ENCODE results near the gene RASEF. TPM values are rescaled to one million over a fixed set of nuclear protein-coding genes. Genes with fewer than 3 reads are reported as not detected.

RASEF gene
- total and polyA plus RNA-seq, 8 donors = 10.3 to 27.3 (median 19.1) TPM

DNA sequence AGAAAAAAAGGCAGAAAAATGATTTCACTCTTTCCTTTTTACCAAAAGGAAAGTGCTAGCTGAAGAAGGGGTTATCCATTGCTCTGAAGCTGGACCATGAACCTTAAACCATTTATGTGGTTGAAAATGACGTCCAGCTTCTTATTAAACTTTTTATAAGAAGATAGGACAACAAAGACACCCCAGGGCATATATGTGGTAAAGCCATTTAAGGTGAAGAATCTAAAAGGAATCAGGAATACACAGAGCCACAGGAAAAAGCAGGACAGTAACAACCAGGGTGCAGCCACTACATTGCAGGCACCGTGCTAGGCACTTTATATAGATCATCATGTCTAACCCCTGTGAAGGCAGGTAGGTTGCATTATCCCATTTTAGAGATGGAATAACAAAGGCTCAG lies 42.1 kb downstream of the RASEF start:
- H3K36me3 ChIP-seq = peaks cover 0 to 10% (median 0%) of the 10 kb centered on the region in 3 donors
- no peak overlapping the region for H3K4me3 ChIP-seq
- TF ChIP-seq, protein P1, sequence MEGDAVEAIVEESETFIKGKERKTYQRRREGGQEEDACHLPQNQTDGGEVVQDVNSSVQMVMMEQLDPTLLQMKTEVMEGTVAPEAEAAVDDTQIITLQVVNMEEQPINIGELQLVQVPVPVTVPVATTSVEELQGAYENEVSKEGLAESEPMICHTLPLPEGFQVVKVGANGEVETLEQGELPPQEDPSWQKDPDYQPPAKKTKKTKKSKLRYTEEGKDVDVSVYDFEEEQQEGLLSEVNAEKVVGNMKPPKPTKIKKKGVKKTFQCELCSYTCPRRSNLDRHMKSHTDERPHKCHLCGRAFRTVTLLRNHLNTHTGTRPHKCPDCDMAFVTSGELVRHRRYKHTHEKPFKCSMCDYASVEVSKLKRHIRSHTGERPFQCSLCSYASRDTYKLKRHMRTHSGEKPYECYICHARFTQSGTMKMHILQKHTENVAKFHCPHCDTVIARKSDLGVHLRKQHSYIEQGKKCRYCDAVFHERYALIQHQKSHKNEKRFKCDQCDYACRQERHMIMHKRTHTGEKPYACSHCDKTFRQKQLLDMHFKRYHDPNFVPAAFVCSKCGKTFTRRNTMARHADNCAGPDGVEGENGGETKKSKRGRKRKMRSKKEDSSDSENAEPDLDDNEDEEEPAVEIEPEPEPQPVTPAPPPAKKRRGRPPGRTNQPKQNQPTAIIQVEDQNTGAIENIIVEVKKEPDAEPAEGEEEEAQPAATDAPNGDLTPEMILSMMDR (IDR thresholded peaks at IDR 0.05) = no peak
- WGBS, 2 donors = 95 to 96% methylated on average over 2 of the region's 2 CpGs
- no peaks in the 10 kb centered on the region for H3K27me3 ChIP-seq
- H3K27ac ChIP-seq = no peak overlapping the region
- FAIRE-seq (no peak), DNase-seq (no peak), ATAC-seq (no peak)
- intact Hi-C loops (cut with DNase I) = no loop called here
- H3K9me3 ChIP-seq = peaks cover 0 to 4% (median 0%) of the 10 kb centered on the region in 4 donors
- H3K4me1 ChIP-seq = no peaks in the 10 kb centered on the region

DNA sequence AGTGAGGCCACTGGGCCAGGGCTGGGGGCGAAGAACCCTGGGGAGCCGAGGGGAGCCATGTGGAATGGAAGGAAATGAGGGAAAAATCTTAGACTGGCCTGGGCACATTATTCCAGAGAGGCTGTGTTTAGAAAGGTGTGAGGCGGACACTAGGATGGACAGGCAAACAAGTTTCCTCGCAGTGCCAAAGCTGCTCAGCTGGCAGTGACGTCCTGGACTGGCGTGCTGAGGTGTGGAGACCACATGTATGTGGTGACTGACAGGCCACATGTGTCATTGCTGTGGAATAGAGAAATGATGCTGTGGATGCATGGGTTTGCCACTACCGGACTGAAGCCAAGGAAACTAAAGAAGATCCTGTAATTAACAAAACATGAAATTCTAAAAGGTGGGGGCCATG lies 42.6 kb downstream of the RASEF start:
- peaks cover 0 to 14% (median 0%) of the 10 kb centered on the region in 3 donors for H3K36me3 ChIP-seq
- intact Hi-C loops (cut with DNase I) = no loop called here
- no peak for FAIRE-seq
- TF ChIP-seq, protein P1 (IDR thresholded peaks at IDR 0.05) = no peak
- peaks cover 0 to 4% (median 0%) of the 10 kb centered on the region in 4 donors for H3K9me3 ChIP-seq
- H3K4me1 ChIP-seq = no peaks in the 10 kb centered on the region
- 95 to 99% methylated on average over 7 of the region's 7 CpGs for WGBS, 2 donors
- no peak overlapping the region for H3K4me3 ChIP-seq
- no peak overlapping the region for H3K27ac ChIP-seq
- no peak for DNase-seq
- H3K27me3 ChIP-seq = no peaks in the 10 kb centered on the region
- no peak for ATAC-seq

DNA sequence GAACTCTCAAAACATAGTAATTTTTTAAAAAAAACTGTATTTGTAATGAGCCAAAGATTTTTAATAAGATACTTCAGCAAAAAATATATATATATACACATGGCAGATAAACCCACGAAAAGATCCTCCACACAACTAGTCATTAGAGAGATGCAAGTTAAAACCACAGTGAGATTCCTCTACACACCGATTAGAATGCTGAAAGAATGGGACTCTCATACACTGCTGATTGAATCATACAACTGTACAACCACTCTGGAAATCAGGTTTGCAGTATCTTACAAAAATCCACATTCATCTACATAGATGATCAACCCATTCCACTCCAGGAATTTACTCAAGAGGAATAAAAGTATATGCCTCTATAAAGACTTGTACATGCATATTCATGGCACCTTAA lies 43.7 kb downstream of the RASEF start:
- no peak for DNase-seq
- H3K27me3 ChIP-seq = no peaks in the 10 kb centered on the region
- H3K4me3 ChIP-seq = no peak overlapping the region
- H3K4me1 ChIP-seq = no peaks in the 10 kb centered on the region
- no peak overlapping the region for H3K27ac ChIP-seq
- TF ChIP-seq, protein P1 (IDR thresholded peaks at IDR 0.05) = no peak
- FAIRE-seq = no peak
- H3K9me3 ChIP-seq = peaks cover 0 to 4% (median 0%) of the 10 kb centered on the region in 4 donors
- intact Hi-C loops (cut with DNase I) = no loop called here
- no peak for ATAC-seq
- H3K36me3 ChIP-seq = peaks cover 0 to 23% (median 0%) of the 10 kb centered on the region in 3 donors
- 88 to 94% methylated on average over 2 of the region's 2 CpGs for WGBS, 2 donors

DNA sequence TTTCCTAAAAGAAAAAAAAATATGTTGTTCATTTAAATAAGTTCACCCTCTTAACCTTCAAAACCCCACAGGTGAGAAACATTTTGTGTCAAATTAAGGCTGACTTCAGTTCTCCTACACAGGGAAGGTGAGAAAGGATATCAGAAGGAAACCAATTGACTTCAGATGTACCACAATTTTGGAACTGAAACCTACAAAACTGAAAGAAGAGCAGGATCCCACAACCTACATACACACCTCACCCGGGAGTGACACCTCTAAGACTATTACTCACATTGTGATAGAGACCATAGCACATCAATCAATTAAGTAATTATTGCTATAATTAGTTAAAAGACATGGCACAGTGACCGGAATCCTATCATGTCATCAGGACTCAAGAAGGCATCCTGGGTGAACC lies 47.0 kb downstream of the RASEF start:
- intact Hi-C loops (cut with DNase I) = no loop called here
- WGBS, 2 donors = 90 to 94% methylated on average over 2 of the region's 2 CpGs
- no peak overlapping the region for H3K4me3 ChIP-seq
- H3K27me3 ChIP-seq = no peaks in the 10 kb centered on the region
- TF ChIP-seq, protein P1 (IDR thresholded peaks at IDR 0.05) = no peak
- H3K9me3 ChIP-seq = peaks cover 0 to 4% (median 0%) of the 10 kb centered on the region in 4 donors
- H3K4me1 ChIP-seq = peaks cover 0 to 20% (median 9%) of the 10 kb centered on the region in 3 donors
- ATAC-seq = no peak
- peaks cover 0 to 23% (median 0%) of the 10 kb centered on the region in 3 donors for H3K36me3 ChIP-seq
- no peak for DNase-seq
- FAIRE-seq = no peak
- no peak overlapping the region for H3K27ac ChIP-seq

DNA sequence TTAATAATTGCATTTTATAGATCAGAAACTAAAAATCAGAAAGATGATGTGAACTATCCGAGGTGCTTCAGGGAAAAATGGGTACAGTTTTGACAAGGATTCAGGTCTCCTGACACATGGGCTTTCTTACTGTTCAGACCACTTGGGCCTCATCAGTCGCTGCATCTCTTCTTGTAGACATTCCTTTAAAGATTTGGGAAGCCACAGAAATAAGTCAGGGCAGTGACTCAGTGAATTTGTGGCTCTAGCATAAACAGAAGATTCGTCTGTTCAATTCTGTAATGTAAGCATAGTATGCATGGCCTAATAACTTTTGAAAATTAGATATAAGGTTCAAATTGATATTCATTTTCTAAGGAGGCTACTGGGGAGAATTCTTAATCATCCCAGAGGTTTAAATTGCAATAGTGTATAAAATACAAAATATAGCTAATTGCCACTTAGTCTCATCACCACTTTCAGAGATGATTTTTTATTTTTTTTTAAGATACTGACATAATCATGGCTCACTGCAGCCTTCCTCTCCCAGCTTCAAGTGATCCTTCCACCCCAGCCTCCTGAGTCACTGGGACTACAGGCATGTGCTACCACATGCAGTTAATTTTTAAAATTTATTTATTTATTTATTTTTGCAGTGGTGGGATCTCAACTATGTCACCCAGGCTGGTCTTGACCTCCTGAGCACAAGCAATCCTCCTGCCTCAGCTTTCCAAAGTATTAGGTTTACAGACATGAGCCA lies 48.9 kb downstream of the RASEF start:
- ATAC-seq (peak in 1 of 4 donors; percentile 34), DNase-seq (no peak), FAIRE-seq (no peak)
- intact Hi-C loops (cut with DNase I) = no loop called here
- TF ChIP-seq, protein P1 (IDR thresholded peaks at IDR 0.05) = no peak
- H3K27me3 ChIP-seq = no peaks in the 10 kb centered on the region
- peaks cover 0 to 4% (median 0%) of the 10 kb centered on the region in 4 donors for H3K9me3 ChIP-seq
- 86 to 93% methylated on average over 3 of the region's 3 CpGs for WGBS, 2 donors
- no peak overlapping the region for H3K4me3 ChIP-seq
- no peak overlapping the region for H3K27ac ChIP-seq
- peaks cover 0 to 19% (median 0%) of the 10 kb centered on the region in 3 donors for H3K36me3 ChIP-seq
- peaks cover 0 to 20% (median 9%) of the 10 kb centered on the region in 3 donors for H3K4me1 ChIP-seq
